ENCODE data around the gene ZC3H18.
"Not testable (repeated sequence)": the region's sequence is repeated elsewhere in the genome, so short reads cannot be mapped to it uniquely, and the experiment has no call there.

The ZC3H18 gene

GRCh38 chr16:88605186-88606147, 35.3 kb downstream of the ZC3H18 start:
- no peak for DNase-seq (ENCODE audit: low read depth in 2 of 2)

- DNase-seq (ENCODE audit: low read depth in 2 of 2) = no peak
These were observed 36.0 kb downstream of the ZC3H18 start for GRCh38 chr16:88606148-88606757.

GRCh38 chr16:88608076-88608475, 37.9 kb downstream of the ZC3H18 start:
- no peak for DNase-seq (ENCODE audit: low read depth in 2 of 2)

GRCh38 chr16:88609426-88609825, 39.2 kb downstream of the ZC3H18 start:
- DNase-seq (ENCODE audit: low read depth in 2 of 2) = not testable (repeated sequence)

- DNase-seq (ENCODE audit: low read depth in 2 of 2) = no peak
These were observed 39.9 kb downstream of the ZC3H18 start for GRCh38 chr16:88610080-88610479.

GRCh38 chr16:88610909-88611812, 41.0 kb downstream of the ZC3H18 start:
- no peak for DNase-seq (ENCODE audit: low read depth in 2 of 2)

GRCh38 chr16:88613293-88613692, 43.1 kb downstream of the ZC3H18 start:
- no peak for DNase-seq (ENCODE audit: low read depth in 2 of 2)

GRCh38 chr16:88613911-88614817, 44.0 kb downstream of the ZC3H18 start:
- DNase-seq (ENCODE audit: low read depth in 2 of 2) = no peak

GRCh38 chr16:88614818-88615580, 44.8 kb downstream of the ZC3H18 start:
- DNase-seq (ENCODE audit: low read depth in 2 of 2) = no peak

- DNase-seq (ENCODE audit: low read depth in 2 of 2) = no peak
These were observed 46.1 kb downstream of the ZC3H18 start for GRCh38 chr16:88616320-88616719.

- DNase-seq (ENCODE audit: low read depth in 2 of 2) = no peak
These were observed 46.5 kb downstream of the ZC3H18 start for GRCh38 chr16:88616736-88617135.

- no peak for DNase-seq (ENCODE audit: low read depth in 2 of 2)
These were observed 47.2 kb downstream of the ZC3H18 start for GRCh38 chr16:88617268-88618031.

- DNase-seq (ENCODE audit: low read depth in 2 of 2) = no peak
These were observed 48.2 kb downstream of the ZC3H18 start for GRCh38 chr16:88618182-88618955.

- no peak for DNase-seq (ENCODE audit: low read depth in 2 of 2)
These were observed 48.9 kb downstream of the ZC3H18 start for GRCh38 chr16:88618956-88619667.

GRCh38 chr16:88619859-88620815, 49.9 kb downstream of the ZC3H18 start:
- DNase-seq (ENCODE audit: low read depth in 2 of 2) = peak; percentile 46 to 54

GRCh38 chr16:88622125-88622524, 51.9 kb downstream of the ZC3H18 start:
- DNase-seq (ENCODE audit: low read depth in 2 of 2) = no peak

- DNase-seq (ENCODE audit: low read depth in 2 of 2) = no peak
These were observed 52.7 kb downstream of the ZC3H18 start for GRCh38 chr16:88622866-88623265.

Data from stimulated activated CD8-positive, alpha-beta memory T cell treated with anti-CD3 and anti-CD28 coated beads, Interleukin-15, amount 100 ng/mL, for 48 hours (primary cell).